Measurements from ENCODE around the gene CA6. TPM values are rescaled to one million over a fixed set of nuclear protein-coding genes. Genes with fewer than 3 reads are reported as not detected.
"Not testable (repeated sequence)": the region's sequence is repeated elsewhere in the genome, so short reads cannot be mapped to it uniquely, and the experiment has no call there.

The CA6 gene
- total RNA-seq, 2 donors from 2014 or later: 0.78 to 2.2 TPM

GRCh38 chr1:9018333-9018732, 72.7 kb downstream of the CA6 start:
- H3K27ac Mint-ChIP-seq: no peak overlapping the region
- no peaks in the 10 kb centered on the region for H3K9me3 Mint-ChIP-seq
- H3K27me3 Mint-ChIP-seq: no peaks in the 10 kb centered on the region
- H3K4me3 Mint-ChIP-seq: no peak overlapping the region
- no peaks in the 10 kb centered on the region for H3K36me3 Mint-ChIP-seq (ENCODE audit: low read depth)
- H3K4me1 Mint-ChIP-seq: peaks cover 3% of the 10 kb centered on the region
- ATAC-seq (replicated peaks): no peak

GRCh38 chr1:9019896-9020295, 74.2 kb downstream of the CA6 start:
- Mint-ChIP-seq H3K4me3 (no peak overlapping the region), H3K27ac (no peak overlapping the region), H3K36me3 (ENCODE audit: low read depth) (no peaks in the 10 kb centered on the region)

GRCh38 chr1:9020305-9020704, 74.6 kb downstream of the CA6 start:
- Mint-ChIP-seq H3K27ac (no peak overlapping the region), H3K9me3 (no peaks in the 10 kb centered on the region), H3K4me1 (peaks cover 3% of the 10 kb centered on the region), H3K4me3 (no peak overlapping the region), H3K27me3 (no peaks in the 10 kb centered on the region), H3K36me3 (ENCODE audit: low read depth) (no peaks in the 10 kb centered on the region)
- no peak for ATAC-seq (replicated peaks)

More at GRCh38 chr1:9019896-9020295, 74.2 kb downstream of the CA6 start:
- H3K27me3 Mint-ChIP-seq: no peaks in the 10 kb centered on the region
- no peak for ATAC-seq (replicated peaks)
- peaks cover 3% of the 10 kb centered on the region for H3K4me1 Mint-ChIP-seq
- H3K9me3 Mint-ChIP-seq: no peaks in the 10 kb centered on the region

GRCh38 chr1:9022026-9022738, 76.5 kb downstream of the CA6 start:
- not testable (repeated sequence) for H3K27ac Mint-ChIP-seq; H3K4me3 Mint-ChIP-seq; H3K4me1 Mint-ChIP-seq; H3K9me3 Mint-ChIP-seq; ATAC-seq (replicated peaks); H3K27me3 Mint-ChIP-seq; H3K36me3 Mint-ChIP-seq (ENCODE audit: low read depth)

GRCh38 chr1:9022773-9023172, 77.1 kb downstream of the CA6 start:
- Mint-ChIP-seq H3K27ac (no peak overlapping the region), H3K4me3 (no peak overlapping the region), H3K27me3 (no peaks in the 10 kb centered on the region), H3K9me3 (no peaks in the 10 kb centered on the region), H3K36me3 (ENCODE audit: low read depth) (no peaks in the 10 kb centered on the region), H3K4me1 (peaks cover 3% of the 10 kb centered on the region)
- no peak for ATAC-seq (replicated peaks)

Other genes with a start within 250 kb of the CA6 start
- 10 to 100 TPM; 48.0 to 50.5 TPM for gene RERE, start 128.2 kb upstream of the CA6 start, total RNA-seq
- 1,000 to 10,000 TPM; 3,460 to 3,623 TPM for gene ENO1, start 67.2 kb upstream of the CA6 start, total RNA-seq
- not detected for gene SLC2A7, start 80.6 kb downstream of the CA6 start, total RNA-seq
- gene SLC2A5, start 123.8 kb downstream of the CA6 start, total RNA-seq: under 1 TPM in 1 of 2 donors, not detected in 1; 0.87 TPM
- 10 to 100 TPM; 16.0 to 23.8 TPM for gene GPR157, start 183.2 kb downstream of the CA6 start, total RNA-seq

Measured in activated T-helper 17 cell treated with anti-CD3 and anti-CD28 coated beads, Interleukin-2, amount 50 U/mL, for 72 hours (primary cell).